HG02973 (cell line): Measurements from ENCODE around the gene RUBCNL.
"Not testable (repeated sequence)": the region's sequence is repeated elsewhere in the genome, so short reads cannot be mapped to it uniquely, and the experiment has no call there.

Source experiments
- ATAC-seq: cut with Tn5 transposase; IDR thresholded peaks from one replicate; pipeline ENCODE4 v1.9.1; 2021; ENCODE audit warnings: moderate library complexity; ENCODE audit not compliant: unreplicated experiment

Gene RUBCNL

GRCh38 chr13:46387064-46387851, at the start of gene RUBCNL:
Gene RUBCNL, minus strand, starts transcription at chr13:46387252. Its CDS starts 14,777 bp downstream, at chr13:46372475.
- no peak for ATAC-seq

- ATAC-seq: not testable (repeated sequence)
Measured at GRCh38 chr13:46429558-46429957, 42.5 kb upstream of the RUBCNL start.

- no peak for ATAC-seq
Measured at GRCh38 chr13:46405457-46405856, 18.4 kb upstream of the RUBCNL start.

- no peak for ATAC-seq
Measured at GRCh38 chr13:46404733-46405100, 17.7 kb upstream of the RUBCNL start.

GRCh38 chr13:46403851-46404732, 17.0 kb upstream of the RUBCNL start:
- no peak for ATAC-seq

GRCh38 chr13:46402178-46402577, 15.1 kb upstream of the RUBCNL start:
- ATAC-seq: no peak

GRCh38 chr13:46401432-46401831, 14.4 kb upstream of the RUBCNL start:
- peak; percentile 59 for ATAC-seq

GRCh38 chr13:46396341-46396740, 9.3 kb upstream of the RUBCNL start:
- no peak for ATAC-seq

- no peak for ATAC-seq
Measured at GRCh38 chr13:46392967-46393366, 5.9 kb upstream of the RUBCNL start.

- peak; percentile 38 for ATAC-seq
Measured at GRCh38 chr13:46389457-46390451, 2.7 kb upstream of the RUBCNL start.

GRCh38 chr13:46388846-46389245, 1.8 kb upstream of the RUBCNL start:
- ATAC-seq: no peak

GRCh38 chr13:46388308-46388707, 1.3 kb upstream of the RUBCNL start:
- no peak for ATAC-seq

- no peak for ATAC-seq
Measured at GRCh38 chr13:46386392-46387063, 524 bp downstream of the RUBCNL start.

- no peak for ATAC-seq
Measured at GRCh38 chr13:46385946-46386345, 1.1 kb downstream of the RUBCNL start.

GRCh38 chr13:46383383-46383782, 3.7 kb downstream of the RUBCNL start:
- ATAC-seq: no peak

GRCh38 chr13:46382224-46382623, 4.8 kb downstream of the RUBCNL start:
- ATAC-seq: no peak

- no peak for ATAC-seq
Measured at GRCh38 chr13:46380242-46380641, 6.8 kb downstream of the RUBCNL start.

- ATAC-seq: no peak
Measured at GRCh38 chr13:46379611-46380010, 7.4 kb downstream of the RUBCNL start.

- ATAC-seq: no peak
Measured at GRCh38 chr13:46378411-46378810, 8.6 kb downstream of the RUBCNL start.

- no peak for ATAC-seq
Measured at GRCh38 chr13:46377554-46377953, 9.5 kb downstream of the RUBCNL start.
